Activated CD4-positive, alpha-beta memory T cell treated with anti-CD3 and anti-CD28 coated beads, Interleukin-2, amount 10 ng/mL, durations not matched to agents 7 days and 5 days (primary cell): Measurements from ENCODE around the gene ALOXE3. TPM values are rescaled to one million over a fixed set of nuclear protein-coding genes. Genes with fewer than 3 reads are reported as not detected.

ENCODE experiments used
- CTCF ChIA-PET: fragments of 350-600 bp; sonication (Branson Sonifier 250); formaldehyde crosslinking; loops from one replicate; lab custom pipeline; 2021; ENCODE audit warnings: antibody characterized with exemption, inconsistent platforms; lab: Charles Lee
- POLR2A ChIA-PET: fragments of 350-600 bp; sonication (Branson Sonifier 250); formaldehyde crosslinking; loops from one replicate; lab custom pipeline; 2021; ENCODE audit warnings: antibody characterized with exemption; lab: Charles Lee
- DNase-seq: peaks from one replicate; pipeline ENCODE4 v3.0.0-alpha.2; 2020
- H3K27ac Mint-ChIP-seq: one replicate; pipeline ENCODE4 v1.8.0; 2021; ENCODE audit warnings: mild to moderate bottlenecking, mixed read lengths
- H3K27me3 Mint-ChIP-seq: one replicate; pipeline ENCODE4 v1.8.0; 2021; ENCODE audit warnings: mixed read lengths
- H3K36me3 Mint-ChIP-seq: one replicate; pipeline ENCODE4 v1.8.0; 2021; ENCODE audit warnings: low read depth, mixed read lengths
- H3K4me1 Mint-ChIP-seq: one replicate; pipeline ENCODE4 v1.8.0; 2021; ENCODE audit warnings: mixed read lengths
- H3K4me3 Mint-ChIP-seq: one replicate; pipeline ENCODE4 v1.8.0; 2021; ENCODE audit warnings: mild to moderate bottlenecking, mixed read lengths
- H3K9me3 Mint-ChIP-seq: one replicate; pipeline ENCODE4 v1.8.0; 2021; ENCODE audit warnings: mixed read lengths
- total RNA-seq, 2 experiments: library from RNA; stranded (reverse); gene quantifications; one replicate each; pipeline ENCODE4 v1.2.3, GENCODE V29; 2021

The ALOXE3 gene
- total RNA-seq, 2 experiments from 2014 or later = not detected

- Mint-ChIP-seq H3K4me3 (no peak overlapping the region), H3K27ac (no peak overlapping the region), H3K9me3 (no peaks in the 10 kb centered on the region), H3K27me3 (peaks cover 3% of the 10 kb centered on the region), H3K4me1 (peaks cover 3% of the 10 kb centered on the region), H3K36me3 (peaks cover 22% of the 10 kb centered on the region)
- CTCF ChIA-PET = interaction anchor here (0.5 to 5.6 kb wide), 24 partner anchors 9 to 244 kb away, joined by 3 to 66 read pairs (median 5); partner anchors contain the start of genes ALOXE3, BORCS6, CTC1 and HES7
- POLR2A ChIA-PET = interaction anchor here (1.0 to 9.7 kb wide), 21 partner anchors 11 to 156 kb away, joined by 3 to 100 read pairs (median 10); partner anchors contain the start of genes ALOXE3, AURKB, BORCS6 and CTC1
- DNase-seq = peak; percentile 97
These were observed 20.5 kb upstream of the ALOXE3 start for GRCh38 chr17:8138672-8139371.

GRCh38 chr17:8138374-8138671 lies 20.0 kb upstream of the ALOXE3 start:
- peaks cover 19% of the 10 kb centered on the region for H3K36me3 Mint-ChIP-seq
- no peaks in the 10 kb centered on the region for H3K9me3 Mint-ChIP-seq
- no peak overlapping the region for H3K4me3 Mint-ChIP-seq
- ChIA-PET CTCF (interaction anchor here (0.5 to 5.6 kb wide), 23 partner anchors 9 to 244 kb away, joined by 3 to 66 read pairs (median 5); partner anchors contain the start of genes ALOXE3, BORCS6, HES7 and RPL26), POLR2A (interaction anchor here (0.6 to 9.7 kb wide), 19 partner anchors 11 to 429 kb away, joined by 3 to 100 read pairs (median 12); partner anchors contain the start of genes ALOXE3, AURKB, BORCS6 and CTC1)
- H3K27ac Mint-ChIP-seq = no peak overlapping the region
- H3K4me1 Mint-ChIP-seq = peaks cover 3% of the 10 kb centered on the region
- peaks cover 3% of the 10 kb centered on the region for H3K27me3 Mint-ChIP-seq
- no peak for DNase-seq

DNA sequence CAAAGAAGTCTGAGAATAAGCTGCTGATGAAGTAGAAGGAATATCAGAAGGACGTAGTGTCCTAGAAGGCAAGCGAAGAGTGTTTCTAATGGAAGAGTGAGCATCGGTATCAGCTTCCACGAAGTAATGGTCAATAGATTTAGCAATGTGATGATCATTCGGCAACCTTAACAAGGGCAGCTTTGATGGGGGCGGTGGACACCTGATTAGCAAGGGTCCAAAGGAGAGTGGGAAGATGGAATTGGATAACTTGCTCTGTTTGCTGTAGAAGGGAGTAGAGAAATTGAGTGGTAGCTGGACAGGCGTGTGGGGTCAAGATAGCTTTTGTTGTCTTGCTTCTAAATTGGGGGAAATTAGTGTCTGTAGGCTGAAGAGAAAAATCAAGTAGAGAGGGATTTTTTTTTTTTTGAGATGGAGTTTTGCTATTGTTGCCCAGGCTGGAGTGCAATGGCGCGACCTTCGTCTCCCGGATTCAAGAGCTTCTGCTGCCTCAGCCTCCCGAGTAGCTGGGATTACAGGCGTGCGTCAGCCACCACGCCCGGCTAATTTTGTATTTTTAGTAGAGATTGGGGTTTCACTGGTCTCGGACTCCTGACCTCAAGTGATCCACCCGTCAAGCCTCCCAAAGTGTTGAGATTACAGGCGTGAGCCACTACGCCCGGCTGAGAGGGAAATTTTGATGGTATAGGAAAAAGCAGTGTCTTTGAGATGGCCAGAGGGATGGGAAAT lies 19.5 kb upstream of the ALOXE3 start:
- CTCF ChIA-PET = interaction anchor here (0.6 to 5.6 kb wide), 21 partner anchors 8 to 225 kb away, joined by 3 to 66 read pairs (median 6); partner anchors contain the start of genes ALOXE3, BORCS6, HES7 and VAMP2
- no peaks in the 10 kb centered on the region for H3K9me3 Mint-ChIP-seq
- POLR2A ChIA-PET = interaction anchor here (0.6 to 9.7 kb wide), 16 partner anchors 11 to 429 kb away, joined by 3 to 100 read pairs (median 13); partner anchors contain the start of genes ALOXE3, AURKB, BORCS6 and HES7
- no peak for DNase-seq
- H3K27me3 Mint-ChIP-seq = peaks cover 3% of the 10 kb centered on the region
- no peak overlapping the region for H3K4me3 Mint-ChIP-seq
- H3K27ac Mint-ChIP-seq = no peak overlapping the region
- H3K36me3 Mint-ChIP-seq = peaks cover 19% of the 10 kb centered on the region
- H3K4me1 Mint-ChIP-seq = peaks cover 3% of the 10 kb centered on the region

DNA sequence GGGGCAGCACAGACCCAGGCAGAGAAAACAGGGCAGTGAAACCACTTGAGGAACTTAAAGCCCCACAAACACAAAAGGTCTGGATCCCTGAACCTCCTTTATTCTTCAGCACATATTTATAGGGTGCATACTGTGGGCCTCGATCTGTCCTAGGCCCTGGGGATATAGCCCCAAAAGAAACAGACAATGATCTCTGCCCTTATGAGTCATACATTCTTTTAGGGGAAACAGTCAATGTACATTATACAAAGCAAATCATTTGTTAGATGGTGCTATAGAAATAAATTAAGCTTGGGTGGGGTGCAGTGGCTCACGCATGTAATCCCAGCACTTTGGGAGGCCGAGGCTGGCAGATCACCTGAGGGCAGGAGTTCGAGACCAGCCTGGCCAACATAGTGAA lies 15.6 kb upstream of the ALOXE3 start:
- H3K9me3 Mint-ChIP-seq = no peaks in the 10 kb centered on the region
- peaks cover 3% of the 10 kb centered on the region for H3K4me1 Mint-ChIP-seq
- ChIA-PET POLR2A (interaction anchor here (2.1 to 9.7 kb wide), 2 partner anchors 29 to 40 kb away, joined by 6 to 100 read pairs; partner anchors contain the start of gene VAMP2), CTCF (interaction anchor here (0.6 to 1.5 kb wide), 3 partner anchors 15 to 65 kb away, joined by 3 to 5 read pairs (median 4); no protein-coding TSS in a partner anchor)
- H3K36me3 Mint-ChIP-seq = no peaks in the 10 kb centered on the region
- H3K27ac Mint-ChIP-seq = no peak overlapping the region
- no peak overlapping the region for H3K4me3 Mint-ChIP-seq
- H3K27me3 Mint-ChIP-seq = peaks cover 19% of the 10 kb centered on the region
- no peak for DNase-seq

DNA sequence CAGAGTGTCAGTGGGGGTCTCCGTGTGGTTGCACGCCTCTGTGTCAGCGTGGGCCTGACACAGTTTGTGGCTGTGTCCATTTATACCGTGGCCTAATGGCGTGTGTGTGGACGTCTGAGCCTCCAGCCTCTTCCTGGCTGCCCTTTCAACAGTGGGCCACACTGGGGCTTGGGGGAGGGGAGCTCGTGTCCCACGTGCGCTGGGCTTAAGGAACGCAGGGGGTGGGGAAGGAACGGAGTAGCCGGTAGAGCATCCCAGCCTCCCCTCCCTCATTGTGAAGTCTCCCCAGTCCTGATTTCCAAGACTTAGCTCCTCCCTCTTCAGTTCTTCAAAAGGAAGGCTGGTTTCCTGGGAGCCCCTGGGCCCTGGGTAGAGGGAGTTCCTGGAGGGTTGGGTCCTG lies 15.1 kb upstream of the ALOXE3 start:
- Mint-ChIP-seq H3K9me3 (no peaks in the 10 kb centered on the region), H3K27me3 (peaks cover 19% of the 10 kb centered on the region)
- DNase-seq = no peak

DNA sequence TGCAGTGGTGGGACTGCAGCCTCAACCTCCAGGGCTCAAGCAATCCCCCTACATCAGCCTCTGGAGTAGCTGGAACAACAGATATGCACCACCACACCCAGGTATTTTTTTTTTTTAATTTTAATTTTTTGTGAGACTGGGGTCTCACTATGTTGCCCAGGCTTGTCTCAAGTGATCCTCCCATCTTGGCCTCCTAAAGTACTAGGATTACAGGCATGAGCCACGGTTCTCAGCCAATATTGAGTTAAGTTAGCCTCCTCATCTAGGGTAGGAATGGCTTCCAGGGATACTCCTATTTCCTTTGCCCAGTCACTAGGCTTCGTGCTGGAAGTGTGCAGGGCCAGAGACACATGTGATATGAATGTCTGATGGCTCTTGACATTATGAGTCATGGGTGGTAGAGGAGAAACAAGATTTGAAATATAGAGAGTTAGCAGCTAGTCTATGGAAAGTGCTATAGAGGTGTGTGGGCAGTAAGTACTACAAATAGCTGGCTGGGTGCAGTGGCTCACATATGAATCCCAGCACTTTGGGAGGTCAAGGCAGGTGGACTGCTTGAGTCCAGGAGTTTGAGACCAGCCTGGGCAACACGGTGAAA lies 13.6 kb upstream of the ALOXE3 start:
- Mint-ChIP-seq H3K27me3 (peaks cover 27% of the 10 kb centered on the region), H3K9me3 (no peaks in the 10 kb centered on the region), H3K27ac (no peak overlapping the region), H3K4me3 (no peak overlapping the region), H3K4me1 (peaks cover 7% of the 10 kb centered on the region), H3K36me3 (no peaks in the 10 kb centered on the region)
- no peak for DNase-seq
- ChIA-PET CTCF (interaction anchor here (0.5 to 2.4 kb wide), 5 partner anchors 12 to 79 kb away, joined by 3 to 9 read pairs (median 4); partner anchors contain the start of gene AURKB), POLR2A (interaction anchor here (0.7 to 1.2 kb wide), 4 partner anchors 10 to 60 kb away, joined by 3 to 5 read pairs (median 4); partner anchors contain the start of gene ALOX12B)

More for the DNA sequence above, 15.1 kb upstream of the ALOXE3 start:
- ChIA-PET CTCF (interaction anchor here (1.9 to 2.4 kb wide), 2 partner anchors 14 to 60 kb away, joined by 5 to 9 read pairs; no protein-coding TSS in a partner anchor), POLR2A (interaction anchor here (0.7 to 9.7 kb wide), 2 partner anchors 14 to 41 kb away, joined by 3 to 100 read pairs; no protein-coding TSS in a partner anchor)
- H3K4me1 Mint-ChIP-seq = peaks cover 3% of the 10 kb centered on the region
- H3K27ac Mint-ChIP-seq = no peak overlapping the region
- no peak overlapping the region for H3K4me3 Mint-ChIP-seq
- H3K36me3 Mint-ChIP-seq = no peaks in the 10 kb centered on the region

GRCh38 chr17:8128125-8128784 lies 9.9 kb upstream of the ALOXE3 start:
- H3K27me3 Mint-ChIP-seq = peaks cover 48% of the 10 kb centered on the region
- ChIA-PET CTCF (interaction anchor here (1.7 to 2.0 kb wide), 2 partner anchors 9 to 11 kb away, joined by 6 to 12 read pairs; no protein-coding TSS in a partner anchor), POLR2A (interaction anchor here (0.8 to 2.4 kb wide), 3 partner anchors 10 to 48 kb away, joined by 3 to 23 read pairs (median 5); partner anchors contain the start of gene TMEM107)
- no peak overlapping the region for H3K27ac Mint-ChIP-seq
- H3K4me3 Mint-ChIP-seq = no peak overlapping the region
- no peaks in the 10 kb centered on the region for H3K9me3 Mint-ChIP-seq
- peaks cover 39% of the 10 kb centered on the region for H3K4me1 Mint-ChIP-seq
- H3K36me3 Mint-ChIP-seq = peaks cover 3% of the 10 kb centered on the region
- no peak for DNase-seq

- Mint-ChIP-seq H3K36me3 (peaks cover 3% of the 10 kb centered on the region), H3K4me1 (peaks cover 49% of the 10 kb centered on the region), H3K27me3 (peaks cover 53% of the 10 kb centered on the region), H3K9me3 (no peaks in the 10 kb centered on the region), H3K27ac (peak overlapping the region; percentile 71), H3K4me3 (peak overlapping the region; percentile 93)
- ChIA-PET POLR2A (interaction anchor here (0.7 to 2.4 kb wide), 10 partner anchors 8 to 440 kb away, joined by 3 to 23 read pairs (median 4); partner anchors contain the start of genes AURKB and RNF227), CTCF (interaction anchor here (0.7 to 2.0 kb wide), 7 partner anchors 11 to 442 kb away, joined by 3 to 12 read pairs (median 4); no protein-coding TSS in a partner anchor)
- peak; percentile 59 for DNase-seq
These were observed 8.3 kb upstream of the ALOXE3 start for GRCh38 chr17:8126491-8127066.

DNA sequence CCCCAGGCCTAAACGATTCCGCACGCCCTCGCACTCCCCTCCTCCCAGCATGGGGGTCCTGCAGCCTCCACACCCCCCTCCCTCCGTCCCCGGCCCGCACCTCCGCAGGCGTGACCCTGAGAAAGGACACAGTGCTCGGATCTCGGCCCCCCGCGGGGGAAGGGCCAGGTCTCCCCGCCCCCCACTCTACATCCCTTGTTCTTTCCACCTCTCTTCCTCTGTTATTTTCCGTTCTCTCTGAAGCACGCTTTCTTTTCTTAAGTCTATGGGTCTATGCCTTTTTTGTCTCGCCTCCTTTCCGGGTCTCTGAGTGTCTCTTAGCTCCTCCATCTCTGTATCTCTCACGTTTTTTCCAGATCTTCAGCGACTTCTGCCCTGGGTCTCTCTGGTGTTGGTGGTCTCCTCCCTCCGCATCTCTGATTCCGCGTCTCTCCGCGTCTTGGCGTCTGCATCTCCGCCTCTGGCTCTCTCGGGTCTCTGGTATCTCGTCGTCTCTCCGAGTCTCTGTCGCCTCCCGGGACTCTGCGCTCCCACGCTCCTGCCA lies 7.7 kb upstream of the ALOXE3 start:
- peak overlapping the region; percentile 71 for H3K27ac Mint-ChIP-seq
- POLR2A ChIA-PET = interaction anchor here (0.9 to 2.4 kb wide), 7 partner anchors 12 to 210 kb away, joined by 3 to 23 read pairs (median 5); partner anchors contain the start of gene RNF227
- H3K4me3 Mint-ChIP-seq = peak overlapping the region; percentile 93
- H3K4me1 Mint-ChIP-seq = peaks cover 51% of the 10 kb centered on the region
- peaks cover 51% of the 10 kb centered on the region for H3K27me3 Mint-ChIP-seq
- DNase-seq = no peak
- H3K36me3 Mint-ChIP-seq = peaks cover 3% of the 10 kb centered on the region
- CTCF ChIA-PET = interaction anchor here (0.7 to 2.0 kb wide), 5 partner anchors 12 to 441 kb away, joined by 3 to 6 read pairs (median 3); no protein-coding TSS in a partner anchor
- no peaks in the 10 kb centered on the region for H3K9me3 Mint-ChIP-seq

GRCh38 chr17:8125154-8125946 lies 7.0 kb upstream of the ALOXE3 start:
- ChIA-PET POLR2A (interaction anchor here (0.6 to 4.3 kb wide), 11 partner anchors 13 to 439 kb away, joined by 3 to 43 read pairs (median 6); partner anchors contain the start of gene PFAS), CTCF (interaction anchor here (0.7 to 1.0 kb wide), 2 partner anchors 12 to 176 kb away, joined by 3 read pairs; no protein-coding TSS in a partner anchor)
- H3K36me3 Mint-ChIP-seq = peaks cover 6% of the 10 kb centered on the region
- peaks cover 58% of the 10 kb centered on the region for H3K4me1 Mint-ChIP-seq
- peaks cover 51% of the 10 kb centered on the region for H3K27me3 Mint-ChIP-seq
- H3K4me3 Mint-ChIP-seq = peak overlapping the region; percentile 93
- DNase-seq = peak; percentile 86
- no peaks in the 10 kb centered on the region for H3K9me3 Mint-ChIP-seq
- peak overlapping the region; percentile 71 for H3K27ac Mint-ChIP-seq
